ENCODE results near the gene PIP4K2A.
A peak's percentile ranks its signal among the peaks of the same experiment; 100 is the strongest.
"Not testable (repeated sequence)": the region's sequence is repeated elsewhere in the genome, so short reads cannot be mapped to it uniquely, and the experiment has no call there.

Gene PIP4K2A

GRCh38 chr10:22545643-22546042 is 168.7 kb downstream of the PIP4K2A start:
- DNase-seq = no peak

GRCh38 chr10:22544325-22545068 is 169.9 kb downstream of the PIP4K2A start:
- DNase-seq = no peak

GRCh38 chr10:22542773-22543172 is 171.6 kb downstream of the PIP4K2A start:
- no peak for DNase-seq

GRCh38 chr10:22541900-22542299 is 172.5 kb downstream of the PIP4K2A start:
- no peak for DNase-seq

- DNase-seq = no peak
These were observed 174.6 kb downstream of the PIP4K2A start for GRCh38 chr10:22539579-22540298.

- no peak for DNase-seq
These were observed 176.6 kb downstream of the PIP4K2A start for GRCh38 chr10:22537810-22538209.

GRCh38 chr10:22536620-22537019 is 177.8 kb downstream of the PIP4K2A start:
- no peak for DNase-seq

- no peak for DNase-seq
These were observed 179.4 kb downstream of the PIP4K2A start for GRCh38 chr10:22534849-22535604.

- no peak for DNase-seq
These were observed 182.9 kb downstream of the PIP4K2A start for GRCh38 chr10:22531441-22531840.

- no peak for DNase-seq
These were observed 183.4 kb downstream of the PIP4K2A start for GRCh38 chr10:22531008-22531407.

GRCh38 chr10:22527520-22527919 is 186.9 kb downstream of the PIP4K2A start:
- DNase-seq = no peak

GRCh38 chr10:22524333-22524732 is 190.0 kb downstream of the PIP4K2A start:
- not testable (repeated sequence) for DNase-seq

- DNase-seq = not testable (repeated sequence)
These were observed 193.7 kb downstream of the PIP4K2A start for GRCh38 chr10:22520645-22521044.

GRCh38 chr10:22518167-22518724 is 196.1 kb downstream of the PIP4K2A start:
- DNase-seq = no peak

GRCh38 chr10:22515009-22515408 is 199.4 kb downstream of the PIP4K2A start:
- DNase-seq = no peak

GRCh38 chr10:22514414-22514758 is 200.0 kb downstream of the PIP4K2A start:
- not testable (repeated sequence) for DNase-seq

- not testable (repeated sequence) for DNase-seq
These were observed 200.6 kb downstream of the PIP4K2A start for GRCh38 chr10:22513483-22514413.

- DNase-seq = not testable (repeated sequence)
These were observed 202.4 kb downstream of the PIP4K2A start for GRCh38 chr10:22512015-22512414.

GRCh38 chr10:22508214-22508613 is 206.2 kb downstream of the PIP4K2A start:
- not testable (repeated sequence) for DNase-seq

- DNase-seq = peak; percentile 49
These were observed 208.3 kb downstream of the PIP4K2A start for GRCh38 chr10:22505911-22506685.

GRCh38 chr10:22504766-22505165 is 209.6 kb downstream of the PIP4K2A start:
- DNase-seq = no peak

All from NCI-H82 (cell line).